Activated CD8-positive, alpha-beta memory T cell treated with anti-CD3 and anti-CD28 coated beads for 48 hours (primary cell): ENCODE measurements around the gene CARHSP1.
A peak's percentile ranks its signal among the peaks of the same experiment; 100 is the strongest.
"Not testable (repeated sequence)": the region's sequence is repeated elsewhere in the genome, so short reads cannot be mapped to it uniquely, and the experiment has no call there.

ENCODE experiments used
- DNase-seq, 3 experiments: peaks; one replicate each; pipeline ENCODE4 v3.0.0-alpha.2; 2020; ENCODE audit warnings: low read depth in 2 of 3, low spot score in 2 of 3

Gene CARHSP1

GRCh38 chr16:8868416-8869211 is at the start of gene CARHSP1:
CARHSP1 (minus strand) TSS chr16:8869006; CDS start chr16:8859328, 9,678 bp downstream.
- DNase-seq = peak; percentile 61 to 85 (median 80)

- DNase-seq = not testable (repeated sequence)
Observed at GRCh38 chr16:8917336-8917735, 48.5 kb upstream of the CARHSP1 start.

- DNase-seq = no peak
Observed at GRCh38 chr16:8916541-8917225, 47.9 kb upstream of the CARHSP1 start.

DNA sequence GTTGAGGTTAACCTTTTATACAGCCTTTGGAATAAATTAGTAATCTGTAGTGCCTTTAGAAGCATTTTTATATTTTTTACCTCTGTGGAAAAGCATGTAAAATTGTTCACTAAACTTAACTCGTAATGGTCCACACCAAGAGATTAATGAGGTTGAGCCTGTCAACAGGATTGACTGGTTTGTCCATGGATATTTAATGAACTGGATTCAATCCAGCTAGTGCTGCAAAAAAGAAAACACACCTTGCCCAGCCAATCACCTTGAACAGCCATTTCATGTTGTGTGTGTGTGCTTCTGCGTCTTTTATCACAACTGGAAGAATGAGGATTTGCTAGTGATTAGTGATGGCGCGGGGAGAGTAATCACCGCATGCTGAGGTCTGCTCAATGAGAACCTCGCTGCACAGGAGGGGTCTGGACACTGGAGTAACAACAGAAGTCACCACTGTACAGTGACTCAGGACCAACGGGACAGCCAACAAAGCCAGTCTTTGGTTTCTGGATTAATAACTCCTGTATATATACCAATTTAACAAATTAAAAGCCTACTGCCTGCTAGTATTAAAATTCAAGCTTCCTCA is 47.0 kb upstream of the CARHSP1 start:
- DNase-seq = no peak

GRCh38 chr16:8914098-8914497 is 45.3 kb upstream of the CARHSP1 start:
- DNase-seq = no peak

GRCh38 chr16:8912793-8913192 is 44.0 kb upstream of the CARHSP1 start:
- DNase-seq = no peak

- DNase-seq = no peak
Observed at GRCh38 chr16:8910811-8911210, 42.0 kb upstream of the CARHSP1 start.

DNA sequence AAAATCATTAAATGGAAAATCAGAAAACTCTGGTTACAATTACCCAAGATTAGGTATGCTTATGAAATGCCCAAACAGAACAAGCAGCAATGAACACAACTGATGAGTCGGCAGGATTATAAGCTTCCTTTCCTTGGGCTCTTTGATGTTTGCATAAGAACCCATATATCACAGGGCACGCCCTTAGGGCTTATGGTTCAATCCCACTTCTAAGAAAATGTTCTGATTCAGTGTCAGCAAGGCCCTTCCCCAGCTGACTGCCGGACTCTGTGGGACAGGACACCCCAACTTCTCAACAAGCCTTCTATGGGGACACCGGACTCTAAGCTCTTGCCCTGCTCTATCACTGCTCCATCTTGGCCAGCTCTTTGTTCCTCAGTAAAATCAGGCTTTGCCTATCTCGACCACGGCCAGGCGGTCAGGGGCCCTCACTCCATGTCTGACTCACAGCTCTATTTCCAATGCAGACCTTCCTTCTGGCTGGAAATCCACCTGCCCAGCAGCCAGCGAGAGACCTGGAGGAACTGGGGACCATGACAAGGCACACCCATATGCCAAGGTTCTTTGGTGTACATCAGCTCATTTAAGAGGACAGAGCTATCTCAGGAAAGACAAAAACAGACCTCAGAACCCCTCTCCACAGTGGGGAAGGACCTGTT is 40.1 kb upstream of the CARHSP1 start:
- DNase-seq = no peak

DNA sequence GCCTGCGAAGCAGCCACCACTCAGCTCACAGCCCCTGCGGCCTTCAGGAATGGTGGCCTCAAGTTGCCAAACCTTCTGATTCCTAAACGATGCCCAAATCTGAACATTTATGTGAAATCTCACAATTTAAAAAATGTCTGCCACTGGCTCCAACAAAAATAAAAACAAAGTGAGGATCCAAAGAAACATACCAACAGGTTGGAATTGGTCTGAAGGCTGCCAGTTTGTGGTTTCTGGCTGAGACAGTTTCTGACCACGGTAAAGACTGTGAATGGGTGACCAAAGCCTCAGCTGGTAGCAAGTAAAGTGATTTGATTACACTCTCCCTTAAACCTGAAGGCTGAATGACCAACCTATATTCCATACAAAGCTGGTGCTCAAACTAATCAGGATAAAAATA is 38.3 kb upstream of the CARHSP1 start:
- DNase-seq = no peak

DNA sequence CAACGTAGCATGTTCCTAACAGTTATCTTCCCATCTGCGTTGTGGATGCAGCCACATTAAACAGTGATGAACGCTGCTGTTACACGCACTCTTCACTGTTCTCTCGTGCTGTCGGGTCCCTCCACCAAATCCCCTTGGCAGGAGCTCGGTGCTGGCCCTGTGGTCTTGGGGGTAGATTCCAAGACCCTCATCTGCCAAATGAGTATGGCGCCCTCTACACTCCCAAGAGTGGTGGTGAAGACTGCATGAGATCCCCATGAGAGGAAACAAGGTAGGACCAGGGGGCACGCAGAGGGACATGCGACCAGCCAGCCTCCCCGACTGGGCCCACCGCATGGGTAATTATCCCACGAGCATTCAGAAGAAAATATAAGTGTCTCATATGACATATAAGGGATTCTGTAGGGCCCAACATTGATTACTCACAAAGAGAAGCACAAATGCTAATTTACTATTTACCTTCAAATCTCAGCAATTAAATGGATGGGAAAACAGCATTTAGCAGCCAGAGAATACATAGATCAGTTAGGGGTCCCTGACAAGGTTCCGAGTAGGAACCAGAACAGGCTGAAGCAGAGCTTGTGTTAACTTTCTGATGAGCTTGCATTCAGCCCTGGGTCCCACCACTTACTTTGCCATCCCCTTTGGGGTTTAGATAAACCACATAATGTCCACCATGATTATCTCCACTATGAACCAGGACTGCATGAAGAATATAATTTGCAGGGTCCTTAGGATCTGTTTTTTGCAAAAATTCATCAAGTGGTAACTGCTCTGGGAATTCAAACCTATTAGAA is 37.2 kb upstream of the CARHSP1 start:
- DNase-seq = no peak

DNA sequence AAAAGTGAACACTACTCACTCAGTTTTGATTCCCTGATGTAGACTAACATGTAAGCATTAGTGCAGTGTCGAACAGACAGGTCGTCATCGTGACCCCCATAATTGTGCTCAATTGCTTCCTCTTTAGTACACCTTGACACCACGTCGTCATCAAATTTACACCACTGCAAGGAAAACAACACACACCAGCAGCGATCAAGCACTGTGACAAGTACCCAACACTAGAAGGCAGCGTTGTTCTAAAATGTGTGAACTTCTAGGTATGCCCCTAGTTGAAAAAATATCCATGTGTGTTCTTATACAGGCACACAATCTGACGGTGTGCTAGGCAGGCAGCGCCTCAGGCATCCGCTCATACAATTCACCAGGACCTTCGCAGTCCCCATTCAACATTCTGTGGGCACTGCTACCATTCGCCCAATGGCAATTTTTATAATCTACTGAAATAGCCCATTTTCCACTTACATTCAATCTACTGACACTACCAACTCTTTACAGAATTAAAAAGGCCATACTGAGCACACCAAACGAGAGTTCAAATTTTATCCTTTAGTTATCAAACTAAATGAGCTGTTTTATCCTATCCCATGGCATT is 36.5 kb upstream of the CARHSP1 start:
- no peak for DNase-seq

- DNase-seq = no peak
Observed at GRCh38 chr16:8904018-8904430, 35.2 kb upstream of the CARHSP1 start.

DNA sequence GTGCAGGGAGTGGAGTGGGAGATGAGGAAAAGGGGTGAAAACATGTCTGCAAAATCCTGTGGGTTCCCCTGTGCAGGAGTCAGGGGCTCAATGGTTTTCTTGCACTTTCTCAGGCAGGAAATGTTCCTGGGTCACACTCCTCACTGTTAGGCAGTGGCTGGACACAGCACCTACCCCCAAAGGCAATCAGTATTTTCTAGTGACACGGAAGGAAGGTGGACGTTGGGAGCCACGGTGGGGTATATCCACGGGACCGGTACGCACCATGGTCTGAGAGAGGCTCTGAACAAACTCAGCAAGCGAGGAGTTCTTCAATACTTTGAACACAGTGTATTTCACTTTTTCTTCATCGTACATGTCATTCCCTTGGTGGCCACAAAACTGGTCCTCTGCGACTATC is 34.2 kb upstream of the CARHSP1 start:
- no peak for DNase-seq

GRCh38 chr16:8901320-8901861 is 32.6 kb upstream of the CARHSP1 start:
- no peak for DNase-seq

GRCh38 chr16:8900343-8900742 is 31.5 kb upstream of the CARHSP1 start:
- no peak for DNase-seq

- no peak for DNase-seq
Observed at GRCh38 chr16:8899709-8900317, 31.0 kb upstream of the CARHSP1 start.

GRCh38 chr16:8898660-8899318 is 30.0 kb upstream of the CARHSP1 start:
- DNase-seq = no peak

DNA sequence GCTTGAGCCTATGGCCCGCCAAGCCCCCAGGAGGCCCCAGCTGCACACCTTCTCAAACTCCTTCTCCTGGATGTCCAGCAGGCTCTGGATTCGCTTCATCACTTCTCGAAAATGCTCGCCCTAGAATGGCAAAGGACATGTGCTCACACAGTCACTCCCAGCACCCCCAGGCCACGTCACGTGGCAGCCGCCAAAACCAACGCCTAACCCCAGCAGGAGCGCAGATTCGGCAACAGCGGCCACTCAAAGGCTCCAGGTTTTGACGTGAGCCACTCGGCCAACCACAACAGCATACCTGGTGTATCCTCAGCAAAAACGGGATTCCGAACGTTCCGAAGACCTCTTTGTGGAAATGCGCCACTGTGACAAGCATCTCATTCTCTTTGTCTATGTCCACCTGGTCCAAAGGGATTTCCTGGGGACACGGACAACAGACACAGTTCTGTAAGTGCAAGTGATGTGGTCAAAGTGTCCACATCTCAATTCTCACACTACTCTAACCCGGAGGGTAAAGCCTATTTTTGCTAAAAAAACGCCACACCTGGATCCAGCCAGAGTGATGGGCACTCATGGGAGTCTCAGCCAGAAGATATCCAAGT is 26.0 kb upstream of the CARHSP1 start:
- no peak for DNase-seq
